GM06990 (cell line): ENCODE measurements around the gene BRI3.

Source experiments
- DNase-seq: peaks from one replicate; pipeline ENCODE4 v3.0.0-alpha.2; 2011; ENCODE audit not compliant: insufficient read length; ENCODE audit errors: extremely low read depth
- H3K27me3 ChIP-seq: replicated peaks from 2 replicates; pipeline ENCODE4 v1.6.0; 2011; ENCODE audit warnings: low read length; ENCODE audit not compliant: control insufficient read depth, insufficient read depth
- H3K36me3 ChIP-seq: 2 replicates; pipeline ENCODE4 v1.5.1; 2011; ENCODE audit warnings: low read length; ENCODE audit not compliant: control insufficient read depth, insufficient read depth
- H3K4me3 ChIP-seq: replicated peaks from 2 replicates; pipeline ENCODE4 v1.5.1; 2011; ENCODE audit warnings: low read depth, mild to moderate bottlenecking, control low read depth, low read length
- TF ChIP-seq, protein P1 (sequence below): IDR thresholded peaks from 2 replicates; pipeline ENCODE4 v1.5.1; 2011; ENCODE audit warnings: low read length, control low read depth, mild to moderate bottlenecking, inconsistent platforms; ENCODE audit not compliant: insufficient read depth, poor library complexity, severe bottlenecking

The BRI3 gene

DNA sequence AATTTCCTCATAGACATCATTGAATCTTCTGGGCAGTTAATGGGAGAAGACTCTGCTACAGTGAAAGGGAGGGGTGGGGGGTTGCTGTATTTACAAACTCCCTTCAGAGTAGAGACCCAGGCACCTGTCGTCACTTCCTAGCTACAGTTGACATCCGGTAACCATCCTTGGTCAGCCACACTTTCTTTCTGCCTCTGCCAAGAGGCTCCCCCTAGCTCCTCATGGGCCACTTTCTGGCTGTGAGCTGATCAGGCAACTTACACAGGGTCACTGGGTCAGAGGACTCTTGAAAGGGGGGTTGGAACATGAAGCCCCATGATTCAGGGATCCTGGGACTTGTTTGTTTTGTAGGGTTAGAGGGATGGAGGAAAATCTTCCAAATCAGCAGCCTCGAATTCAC is 30.7 kb upstream of the BRI3 start:
- no peak for DNase-seq
- no peaks in the 10 kb centered on the region; the same call in 1 of the 2 replicates for H3K36me3 ChIP-seq
- no peaks in the 10 kb centered on the region for H3K27me3 ChIP-seq
- peak overlapping the region; percentile 79 for H3K4me3 ChIP-seq
- TF ChIP-seq, protein P1, sequence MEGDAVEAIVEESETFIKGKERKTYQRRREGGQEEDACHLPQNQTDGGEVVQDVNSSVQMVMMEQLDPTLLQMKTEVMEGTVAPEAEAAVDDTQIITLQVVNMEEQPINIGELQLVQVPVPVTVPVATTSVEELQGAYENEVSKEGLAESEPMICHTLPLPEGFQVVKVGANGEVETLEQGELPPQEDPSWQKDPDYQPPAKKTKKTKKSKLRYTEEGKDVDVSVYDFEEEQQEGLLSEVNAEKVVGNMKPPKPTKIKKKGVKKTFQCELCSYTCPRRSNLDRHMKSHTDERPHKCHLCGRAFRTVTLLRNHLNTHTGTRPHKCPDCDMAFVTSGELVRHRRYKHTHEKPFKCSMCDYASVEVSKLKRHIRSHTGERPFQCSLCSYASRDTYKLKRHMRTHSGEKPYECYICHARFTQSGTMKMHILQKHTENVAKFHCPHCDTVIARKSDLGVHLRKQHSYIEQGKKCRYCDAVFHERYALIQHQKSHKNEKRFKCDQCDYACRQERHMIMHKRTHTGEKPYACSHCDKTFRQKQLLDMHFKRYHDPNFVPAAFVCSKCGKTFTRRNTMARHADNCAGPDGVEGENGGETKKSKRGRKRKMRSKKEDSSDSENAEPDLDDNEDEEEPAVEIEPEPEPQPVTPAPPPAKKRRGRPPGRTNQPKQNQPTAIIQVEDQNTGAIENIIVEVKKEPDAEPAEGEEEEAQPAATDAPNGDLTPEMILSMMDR, result peak; percentile 31

DNA sequence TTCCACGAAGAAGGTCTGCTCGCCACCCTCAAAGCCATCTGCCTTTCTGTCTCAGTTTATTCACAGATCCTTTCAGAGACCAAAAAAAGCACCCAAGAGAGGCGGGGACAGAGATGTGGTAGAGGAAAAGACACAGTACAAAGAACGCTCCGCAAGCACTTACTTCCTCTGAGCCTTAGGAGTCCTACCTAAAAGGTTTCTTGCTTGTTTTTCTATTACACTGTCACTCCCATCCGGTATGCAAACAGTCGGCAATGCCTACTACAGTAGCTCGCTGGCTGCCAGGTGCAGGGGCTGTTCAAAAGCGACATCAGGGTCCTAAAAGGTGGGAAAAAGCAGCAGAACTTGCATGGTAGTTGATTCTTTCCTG is 30.3 kb upstream of the BRI3 start:
- peak overlapping the region; percentile 79 for H3K4me3 ChIP-seq
- no peaks in the 10 kb centered on the region; the same call in 1 of the 2 replicates for H3K36me3 ChIP-seq
- TF ChIP-seq, protein P1, result no peak
- no peak for DNase-seq
- H3K27me3 ChIP-seq, result no peaks in the 10 kb centered on the region

DNA sequence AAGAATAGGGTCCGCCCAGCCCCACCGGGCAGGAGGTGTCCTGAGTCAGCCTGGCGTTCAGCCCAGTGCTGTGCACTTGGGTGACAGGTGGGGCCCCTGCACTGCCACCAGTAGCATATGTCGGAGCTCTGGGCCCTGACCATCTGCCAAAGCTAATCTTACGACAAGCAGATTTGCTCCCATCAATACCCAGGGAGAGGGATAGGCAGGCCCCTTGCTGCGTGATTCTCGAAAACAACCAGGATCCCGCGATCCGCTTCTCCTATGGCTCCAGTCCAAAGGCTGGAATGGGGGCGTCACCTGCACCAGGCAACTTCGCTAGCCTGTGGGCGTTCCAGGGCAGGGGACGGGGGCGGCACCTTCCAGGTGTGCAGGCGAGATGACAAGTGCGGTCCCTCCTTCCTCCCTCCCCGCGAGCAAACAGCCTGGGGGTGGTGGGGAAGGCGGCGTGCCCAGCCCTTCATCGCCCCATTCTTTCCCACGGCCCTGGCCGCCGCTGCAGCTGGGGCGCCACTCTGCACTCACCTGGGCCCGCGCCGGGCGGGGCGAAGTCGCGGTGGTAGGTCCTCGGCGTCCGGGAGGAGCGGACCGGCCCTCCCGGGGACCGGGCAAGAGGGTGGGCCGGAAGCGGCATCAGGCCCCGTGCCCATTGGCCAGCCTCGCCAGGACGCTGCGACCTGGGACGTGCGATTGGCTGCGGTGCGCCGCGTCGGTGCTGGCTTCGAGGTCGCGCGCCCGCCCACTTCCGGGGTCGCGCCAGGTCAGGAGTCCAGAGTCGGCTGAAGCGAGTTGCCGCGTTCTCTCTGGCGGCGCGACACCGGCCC is 29.7 kb upstream of the BRI3 start, which contains the start of gene TECPR1:
Gene TECPR1, minus strand, starts transcription at position 632 of the 824 bp plus-strand sequence. CDS start 6,086 bp downstream, outside the sequence.
- no peaks in the 10 kb centered on the region; the same call in 1 of the 2 replicates for H3K36me3 ChIP-seq
- peak within 1 kb of the TSS; percentile 79 for H3K4me3 ChIP-seq
- H3K27me3 ChIP-seq, result no peaks in the 10 kb centered on the region

DNA sequence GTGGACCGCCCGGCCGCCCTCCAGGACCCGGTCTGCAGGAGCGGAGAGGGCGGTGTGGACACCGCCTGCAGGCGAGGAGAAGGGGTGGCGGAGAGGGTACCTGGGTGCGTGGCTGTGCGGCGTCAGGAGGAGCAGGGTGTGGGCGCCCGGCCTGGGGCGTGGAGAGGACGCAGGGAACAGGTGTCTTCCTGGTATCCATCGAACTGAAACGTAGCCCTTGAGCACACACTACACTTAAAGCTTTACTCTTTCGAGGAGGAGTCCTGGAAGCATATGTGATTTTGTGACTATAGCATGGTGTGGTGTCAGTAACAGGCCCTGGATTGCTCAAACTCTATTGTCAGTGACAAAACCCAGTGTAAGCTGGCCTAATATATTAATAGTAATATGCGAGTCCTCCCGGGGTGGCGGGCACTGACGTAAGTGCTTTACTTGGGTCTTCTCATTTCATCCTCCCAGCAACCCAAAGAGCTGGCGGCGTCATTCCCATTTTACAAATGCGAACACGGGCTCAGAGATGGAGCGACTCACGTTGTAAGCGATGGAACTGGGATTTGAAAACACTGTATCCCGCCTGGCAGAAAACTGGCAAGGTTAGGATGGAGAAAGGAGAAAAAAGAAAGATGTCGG is 28.9 kb upstream of the BRI3 start:
- no peak for DNase-seq
- Histone ChIP-seq H3K36me3 (peaks cover 1% of the 10 kb centered on the region; the same call in 1 of the 2 replicates), H3K27me3 (no peaks in the 10 kb centered on the region), H3K4me3 (peak overlapping the region; percentile 79)
- TF ChIP-seq, protein P1, result no peak

More for the DNA sequence above, 29.7 kb upstream of the BRI3 start, which contains the start of gene TECPR1:
- TF ChIP-seq, protein P1, result no peak
- DNase-seq, result peak; percentile 94

DNA sequence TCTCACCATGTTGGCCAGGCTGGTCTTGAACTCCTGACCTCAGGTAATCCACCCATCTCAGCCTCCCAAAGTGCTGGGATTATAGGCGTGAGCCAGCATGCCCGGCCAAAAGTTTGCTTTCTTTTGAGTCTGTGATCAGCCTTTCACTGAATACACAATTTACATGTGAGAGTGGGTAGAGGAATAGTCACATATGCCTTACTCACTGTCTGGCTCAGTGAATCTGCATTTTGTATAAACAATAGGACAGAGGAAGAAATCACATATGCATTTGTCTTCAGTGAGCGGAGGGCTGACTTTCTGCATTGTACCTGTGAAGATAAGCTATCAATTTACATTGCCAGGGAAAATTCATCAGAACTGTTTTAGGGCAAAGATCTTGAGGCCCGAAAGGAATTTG is 27.0 kb upstream of the BRI3 start:
- Histone ChIP-seq H3K36me3 (peaks cover 1% of the 10 kb centered on the region), H3K27me3 (no peaks in the 10 kb centered on the region), H3K4me3 (no peak overlapping the region)
- TF ChIP-seq, protein P1, result no peak
- no peak for DNase-seq
